ENCODE measurements around the gene ZFHX3.

The ZFHX3 gene

GRCh38 chr16:72798264-72798663 lies 249.7 kb downstream of the ZFHX3 start:
- ChIA-PET POLR2A (ENCODE audit: low non-redundant PET) (no interaction called here), CTCF (no interaction called here)
- TF ChIP-seq, protein P1, sequence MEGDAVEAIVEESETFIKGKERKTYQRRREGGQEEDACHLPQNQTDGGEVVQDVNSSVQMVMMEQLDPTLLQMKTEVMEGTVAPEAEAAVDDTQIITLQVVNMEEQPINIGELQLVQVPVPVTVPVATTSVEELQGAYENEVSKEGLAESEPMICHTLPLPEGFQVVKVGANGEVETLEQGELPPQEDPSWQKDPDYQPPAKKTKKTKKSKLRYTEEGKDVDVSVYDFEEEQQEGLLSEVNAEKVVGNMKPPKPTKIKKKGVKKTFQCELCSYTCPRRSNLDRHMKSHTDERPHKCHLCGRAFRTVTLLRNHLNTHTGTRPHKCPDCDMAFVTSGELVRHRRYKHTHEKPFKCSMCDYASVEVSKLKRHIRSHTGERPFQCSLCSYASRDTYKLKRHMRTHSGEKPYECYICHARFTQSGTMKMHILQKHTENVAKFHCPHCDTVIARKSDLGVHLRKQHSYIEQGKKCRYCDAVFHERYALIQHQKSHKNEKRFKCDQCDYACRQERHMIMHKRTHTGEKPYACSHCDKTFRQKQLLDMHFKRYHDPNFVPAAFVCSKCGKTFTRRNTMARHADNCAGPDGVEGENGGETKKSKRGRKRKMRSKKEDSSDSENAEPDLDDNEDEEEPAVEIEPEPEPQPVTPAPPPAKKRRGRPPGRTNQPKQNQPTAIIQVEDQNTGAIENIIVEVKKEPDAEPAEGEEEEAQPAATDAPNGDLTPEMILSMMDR (conservative IDR thresholded peaks at IDR 0.05; ENCODE audit: low read depth) = no peak
- no peak overlapping the region for H3K27ac ChIP-seq
- no peak for DNase-seq (ENCODE audit: low spot score)

GRCh38 chr16:72797621-72798020 lies 250.3 kb downstream of the ZFHX3 start:
- DNase-seq (ENCODE audit: low spot score) = no peak
- POLR2A ChIA-PET (ENCODE audit: low non-redundant PET) = no interaction called here
- TF ChIP-seq, protein P1 (conservative IDR thresholded peaks at IDR 0.05; ENCODE audit: low read depth) = no peak
- H3K27ac ChIP-seq = no peak overlapping the region
- CTCF ChIA-PET = interaction anchor here (0.6 kb wide), 1 partner anchor 35 kb away, joined by 3 read pairs; no protein-coding TSS in a partner anchor

- ChIA-PET POLR2A (ENCODE audit: low non-redundant PET) (no interaction called here), CTCF (no interaction called here)
- no peak overlapping the region for H3K27ac ChIP-seq
- TF ChIP-seq, protein P1 (conservative IDR thresholded peaks at IDR 0.05; ENCODE audit: low read depth) = no peak
- no peak for DNase-seq (ENCODE audit: low spot score)
These were observed 251.7 kb downstream of the ZFHX3 start for GRCh38 chr16:72796222-72796621.

GRCh38 chr16:72794986-72795385 lies 252.9 kb downstream of the ZFHX3 start:
- CTCF ChIA-PET = interaction anchor here (0.5 to 0.6 kb wide), 2 partner anchors 9 to 125 kb away, joined by 3 read pairs; no protein-coding TSS in a partner anchor
- H3K27ac ChIP-seq = no peak overlapping the region
- no peak for DNase-seq (ENCODE audit: low spot score)
- POLR2A ChIA-PET (ENCODE audit: low non-redundant PET) = no interaction called here
- TF ChIP-seq, protein P1 (conservative IDR thresholded peaks at IDR 0.05; ENCODE audit: low read depth) = no peak

GRCh38 chr16:72794319-72794718 lies 253.6 kb downstream of the ZFHX3 start:
- TF ChIP-seq, protein P1 (conservative IDR thresholded peaks at IDR 0.05; ENCODE audit: low read depth) = no peak
- ChIA-PET POLR2A (ENCODE audit: low non-redundant PET) (no interaction called here), CTCF (interaction anchor here (0.6 kb wide), 1 partner anchor 77 kb away, joined by 5 read pairs; no protein-coding TSS in a partner anchor)
- DNase-seq (ENCODE audit: low spot score) = no peak
- no peak overlapping the region for H3K27ac ChIP-seq

GRCh38 chr16:72793716-72794115 lies 254.2 kb downstream of the ZFHX3 start:
- DNase-seq (ENCODE audit: low spot score) = no peak
- no peak overlapping the region for H3K27ac ChIP-seq
- ChIA-PET CTCF (interaction anchor here (0.6 kb wide), 2 partner anchors 77 to 385 kb away, joined by 4 to 5 read pairs; no protein-coding TSS in a partner anchor), POLR2A (ENCODE audit: low non-redundant PET) (no interaction called here)
- TF ChIP-seq, protein P1 (conservative IDR thresholded peaks at IDR 0.05; ENCODE audit: low read depth) = no peak

Measured in RWPE1 (cell line).